Activated CD8-positive, alpha-beta memory T cell treated with anti-CD3 and anti-CD28 coated beads, Interleukin-2, amount 50 U/mL, for 48 hours (primary cell): ENCODE measurements around the gene CAPS2.

Source experiments
- DNase-seq: peaks from one replicate; pipeline ENCODE4 v3.0.0-alpha.2; 2020

The CAPS2 gene

GRCh38 chr12:75302781-75303180 is 27.3 kb downstream of the CAPS2 start:
- DNase-seq, result no peak

- DNase-seq, result no peak
Measured at GRCh38 chr12:75302225-75302624, 27.9 kb downstream of the CAPS2 start.

GRCh38 chr12:75294797-75295196 is 35.3 kb downstream of the CAPS2 start:
- no peak for DNase-seq

- no peak for DNase-seq
Measured at GRCh38 chr12:75294336-75294735, 35.8 kb downstream of the CAPS2 start.

GRCh38 chr12:75291014-75291413 is 39.1 kb downstream of the CAPS2 start:
- no peak for DNase-seq

GRCh38 chr12:75289753-75290152 is 40.4 kb downstream of the CAPS2 start:
- DNase-seq, result no peak

GRCh38 chr12:75288860-75289259 is 41.3 kb downstream of the CAPS2 start:
- no peak for DNase-seq

- DNase-seq, result no peak
Measured at GRCh38 chr12:75275702-75276101, 54.4 kb downstream of the CAPS2 start.

GRCh38 chr12:75271576-75271975 is 58.5 kb downstream of the CAPS2 start:
- no peak for DNase-seq

GRCh38 chr12:75270157-75270556 is 60.0 kb downstream of the CAPS2 start:
- no peak for DNase-seq

- no peak for DNase-seq
Measured at GRCh38 chr12:75269209-75269608, 60.9 kb downstream of the CAPS2 start.

- DNase-seq, result no peak
Measured at GRCh38 chr12:75260316-75260715, 69.8 kb downstream of the CAPS2 start.

- DNase-seq, result no peak
Measured at GRCh38 chr12:75259143-75259542, 71.0 kb downstream of the CAPS2 start.

GRCh38 chr12:75257510-75257909 is 72.6 kb downstream of the CAPS2 start:
- DNase-seq, result no peak

- DNase-seq, result no peak
Measured at GRCh38 chr12:75245108-75245507, 85.0 kb downstream of the CAPS2 start.

GRCh38 chr12:75239987-75240386 is 90.1 kb downstream of the CAPS2 start:
- no peak for DNase-seq

GRCh38 chr12:75236206-75236605 is 93.9 kb downstream of the CAPS2 start:
- no peak for DNase-seq

- DNase-seq, result no peak
Measured at GRCh38 chr12:75227132-75227531, 103.0 kb downstream of the CAPS2 start.
